Measurements from ENCODE around the gene KCTD3. TPM values are rescaled to one million over a fixed set of nuclear protein-coding genes. Genes with fewer than 3 reads are reported as not detected.

KCTD3 gene
- total RNA-seq, 1 donor = 45.6 TPM

DNA sequence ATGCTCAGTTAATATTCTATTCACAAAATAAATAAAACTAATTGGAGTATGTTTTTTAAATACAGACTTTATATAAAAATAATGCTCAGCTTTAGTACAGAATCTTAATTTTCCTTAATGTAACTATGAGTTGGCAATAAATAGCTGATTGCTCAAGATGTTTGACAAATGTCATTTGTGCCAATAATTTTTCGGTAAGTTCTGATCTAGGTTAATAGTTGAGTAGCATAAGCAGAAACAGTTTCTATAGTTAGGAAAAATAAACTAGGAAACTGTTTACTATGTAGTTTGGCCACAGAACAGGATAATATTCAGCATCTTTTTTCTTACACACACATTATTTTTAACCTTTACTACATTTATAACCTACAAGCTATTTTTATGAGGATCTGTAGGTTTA lies 40.3 kb downstream of the KCTD3 start:
- no peak for DNase-seq (ENCODE audit: low read depth)
- TF ChIP-seq, protein P1, sequence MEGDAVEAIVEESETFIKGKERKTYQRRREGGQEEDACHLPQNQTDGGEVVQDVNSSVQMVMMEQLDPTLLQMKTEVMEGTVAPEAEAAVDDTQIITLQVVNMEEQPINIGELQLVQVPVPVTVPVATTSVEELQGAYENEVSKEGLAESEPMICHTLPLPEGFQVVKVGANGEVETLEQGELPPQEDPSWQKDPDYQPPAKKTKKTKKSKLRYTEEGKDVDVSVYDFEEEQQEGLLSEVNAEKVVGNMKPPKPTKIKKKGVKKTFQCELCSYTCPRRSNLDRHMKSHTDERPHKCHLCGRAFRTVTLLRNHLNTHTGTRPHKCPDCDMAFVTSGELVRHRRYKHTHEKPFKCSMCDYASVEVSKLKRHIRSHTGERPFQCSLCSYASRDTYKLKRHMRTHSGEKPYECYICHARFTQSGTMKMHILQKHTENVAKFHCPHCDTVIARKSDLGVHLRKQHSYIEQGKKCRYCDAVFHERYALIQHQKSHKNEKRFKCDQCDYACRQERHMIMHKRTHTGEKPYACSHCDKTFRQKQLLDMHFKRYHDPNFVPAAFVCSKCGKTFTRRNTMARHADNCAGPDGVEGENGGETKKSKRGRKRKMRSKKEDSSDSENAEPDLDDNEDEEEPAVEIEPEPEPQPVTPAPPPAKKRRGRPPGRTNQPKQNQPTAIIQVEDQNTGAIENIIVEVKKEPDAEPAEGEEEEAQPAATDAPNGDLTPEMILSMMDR (IDR thresholded peaks at IDR 0.05; ENCODE audit: insufficient read depth, low read length) = no peak

DNA sequence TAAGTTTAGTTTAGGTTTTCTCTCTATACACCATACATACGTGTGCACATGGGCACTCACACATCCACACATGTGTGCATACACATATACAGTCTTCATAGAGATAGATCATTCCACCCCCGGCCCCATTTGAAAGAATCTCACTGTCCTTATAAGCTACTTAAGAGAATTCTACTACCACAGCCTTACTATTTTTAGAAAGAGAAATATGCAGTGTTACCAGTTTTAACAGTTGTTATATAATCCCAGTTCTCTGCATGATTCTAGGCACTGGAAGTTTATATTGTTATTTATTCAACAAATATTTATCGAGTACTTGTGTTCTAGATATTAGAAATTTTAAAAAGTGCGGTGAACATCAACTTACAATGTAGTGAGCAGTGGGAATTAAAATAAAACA lies 41.5 kb downstream of the KCTD3 start:
- H3K4me3 ChIP-seq (ENCODE audit: low read depth, low read length) = no peak overlapping the region
- TF ChIP-seq, protein P1 (IDR thresholded peaks at IDR 0.05; ENCODE audit: insufficient read depth, low read length) = no peak
- DNase-seq (ENCODE audit: low read depth) = no peak

More for the DNA sequence above, 40.3 kb downstream of the KCTD3 start:
- H3K4me3 ChIP-seq (ENCODE audit: low read depth, low read length) = no peak overlapping the region

DNA sequence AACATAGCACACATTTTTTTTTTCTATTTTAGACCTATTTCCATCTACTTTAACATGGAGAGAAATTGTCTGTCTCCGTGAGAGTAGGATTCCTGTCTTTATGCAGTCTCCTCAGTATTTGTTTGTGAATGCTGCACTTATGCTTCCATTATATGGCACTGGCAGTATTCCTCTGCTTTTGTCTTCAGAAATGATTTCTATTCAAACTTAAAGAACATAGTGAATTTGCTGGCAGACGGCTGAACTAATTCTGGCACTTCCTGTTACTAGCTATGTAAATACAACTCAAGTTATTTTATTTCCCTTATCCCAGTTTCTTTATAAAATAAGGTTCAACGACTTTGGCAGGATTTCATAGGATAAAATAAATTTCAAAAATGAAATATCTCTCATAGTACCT lies 45.3 kb downstream of the KCTD3 start:
- TF ChIP-seq, protein P1 (IDR thresholded peaks at IDR 0.05; ENCODE audit: insufficient read depth, low read length) = no peak
- DNase-seq (ENCODE audit: low read depth) = no peak
- H3K4me3 ChIP-seq (ENCODE audit: low read depth, low read length) = no peak overlapping the region

DNA sequence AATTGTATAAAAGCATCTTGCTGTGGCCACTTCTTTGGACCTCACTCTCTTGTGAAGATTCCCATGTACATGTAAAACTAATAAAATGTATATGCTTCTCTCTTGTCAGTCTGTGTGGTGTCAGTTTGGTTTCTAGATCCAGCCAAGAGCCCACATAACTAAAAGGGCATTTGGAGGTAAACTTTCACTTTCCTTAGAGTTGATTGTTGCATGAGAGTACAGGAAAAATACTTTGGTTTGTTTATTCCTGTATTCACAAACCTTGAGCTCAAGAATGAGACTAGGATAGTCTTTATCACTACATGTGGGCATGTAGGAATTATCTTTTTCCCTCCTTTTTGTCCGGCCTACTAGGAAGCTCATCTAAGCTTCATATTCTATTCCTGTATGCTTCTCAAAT lies 50.9 kb downstream of the KCTD3 start:
- H3K4me3 ChIP-seq (ENCODE audit: low read depth, low read length) = no peak overlapping the region
- TF ChIP-seq, protein P1 (IDR thresholded peaks at IDR 0.05; ENCODE audit: insufficient read depth, low read length) = no peak
- DNase-seq (ENCODE audit: low read depth) = no peak

DNA sequence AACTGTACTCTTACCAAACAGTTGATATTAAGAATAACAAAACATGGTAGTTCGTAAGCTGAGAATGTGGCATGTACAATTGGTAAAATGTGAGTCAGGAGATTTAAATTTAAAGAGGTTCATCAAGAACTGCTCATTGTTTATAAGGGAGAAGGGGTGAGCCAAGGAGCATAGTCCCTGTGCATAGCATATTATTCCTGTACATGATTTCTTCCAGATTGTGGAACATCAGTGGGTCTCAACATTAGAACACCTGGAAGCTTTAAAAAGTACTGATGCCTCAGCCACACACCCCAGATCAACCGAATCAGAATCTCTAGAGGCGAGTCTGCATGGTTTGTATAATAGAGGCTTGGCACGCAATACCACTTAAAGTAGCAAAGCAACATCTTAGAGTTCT lies 56.1 kb downstream of the KCTD3 start:
- TF ChIP-seq, protein P1 (IDR thresholded peaks at IDR 0.05; ENCODE audit: insufficient read depth, low read length) = no peak
- no peak for DNase-seq (ENCODE audit: low read depth)
- no peak overlapping the region for H3K4me3 ChIP-seq (ENCODE audit: low read depth, low read length)

DNA sequence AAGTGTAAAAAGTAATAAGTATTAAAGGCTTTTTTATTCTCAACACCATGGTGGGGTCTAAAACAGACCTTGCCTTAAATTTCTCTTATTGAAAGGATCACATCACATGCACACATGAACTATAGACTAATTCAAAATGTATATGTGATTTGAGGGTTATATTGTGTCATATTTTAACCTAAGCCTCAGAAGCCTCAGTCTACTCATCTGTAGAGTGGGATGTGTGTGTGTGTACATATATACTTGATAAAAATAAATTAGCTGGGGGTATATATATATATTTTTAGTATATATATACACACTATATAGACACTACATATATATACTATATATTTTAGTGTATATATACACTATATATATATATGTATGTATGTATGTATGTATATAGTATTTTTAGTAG lies 58.8 kb downstream of the KCTD3 start:
- no peak for DNase-seq (ENCODE audit: low read depth)
- TF ChIP-seq, protein P1 (IDR thresholded peaks at IDR 0.05; ENCODE audit: insufficient read depth, low read length) = no peak
- H3K4me3 ChIP-seq (ENCODE audit: low read depth, low read length) = no peak overlapping the region

DNA sequence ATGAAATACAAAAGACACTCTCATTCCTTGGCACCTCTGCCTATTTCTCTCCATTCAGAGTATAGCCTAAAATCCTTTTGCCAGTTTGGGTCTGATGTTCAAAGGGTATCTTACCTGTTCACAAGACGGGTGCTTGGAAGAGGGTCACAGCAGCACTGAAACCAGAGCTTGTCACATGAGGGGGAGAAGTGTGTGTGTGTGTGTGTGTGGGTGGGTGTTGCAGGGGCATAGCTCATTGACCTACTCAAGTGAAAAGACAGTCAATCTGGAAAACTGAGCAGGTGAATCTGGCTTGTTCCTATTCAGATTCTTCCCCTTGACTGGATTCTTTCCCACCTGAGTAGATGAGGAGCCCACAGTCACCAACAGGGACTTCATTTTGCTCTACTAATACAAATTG lies 63.9 kb downstream of the KCTD3 start:
- TF ChIP-seq, protein P1 (IDR thresholded peaks at IDR 0.05; ENCODE audit: insufficient read depth, low read length) = no peak
- no peak overlapping the region for H3K4me3 ChIP-seq (ENCODE audit: low read depth, low read length)
- DNase-seq (ENCODE audit: low read depth) = no peak

All from fibroblast of the aortic adventitia (primary cell).